ENCODE measurements around the gene LAMTOR5.
"Not testable (repeated sequence)": the region's sequence is repeated elsewhere in the genome, so short reads cannot be mapped to it uniquely, and the experiment has no call there.

LAMTOR5 gene

DNA sequence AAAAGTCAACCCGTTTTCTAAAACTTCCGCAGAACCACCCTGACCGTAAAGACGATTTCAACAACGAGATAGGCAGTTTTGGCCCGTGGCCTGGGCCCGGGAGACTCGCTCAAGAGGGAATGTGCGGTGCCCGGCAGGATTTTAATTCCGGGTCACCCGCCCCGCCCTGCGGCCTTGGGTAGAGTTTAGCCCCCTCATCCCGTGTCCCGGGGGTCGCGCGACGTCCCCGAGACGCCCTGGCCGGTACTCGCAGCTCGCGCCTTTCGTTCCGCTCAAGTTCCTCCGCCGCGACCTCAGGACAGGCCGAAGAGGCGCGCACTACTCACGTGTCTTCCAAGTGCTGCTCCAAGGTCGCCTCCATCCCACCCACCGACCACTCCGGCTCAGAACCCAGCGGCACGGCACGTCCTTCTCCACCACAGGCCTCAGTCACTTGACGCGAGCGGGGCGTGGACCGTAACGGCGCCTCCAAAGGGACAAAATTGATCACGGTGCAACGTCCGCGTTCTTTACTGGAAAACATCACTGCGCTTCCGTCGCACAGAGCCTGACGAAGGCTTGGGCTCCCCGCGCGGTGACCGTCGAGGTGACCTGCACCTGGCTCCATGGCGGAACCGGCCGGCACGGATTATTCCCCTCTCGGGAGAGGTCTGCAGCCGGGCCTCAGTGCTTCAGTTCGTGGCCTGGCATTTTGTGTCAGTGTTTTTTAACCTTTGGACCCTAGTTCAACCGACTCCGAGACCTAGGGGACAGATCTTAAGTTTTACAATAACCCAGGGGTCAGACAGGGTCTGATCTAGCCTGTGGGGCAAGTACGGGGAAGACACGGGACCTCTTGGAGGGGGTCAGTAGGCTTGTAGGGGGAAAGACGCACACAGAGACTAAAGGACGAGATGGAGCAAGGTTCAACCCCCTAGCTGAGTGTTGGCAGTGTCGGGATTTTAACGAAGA is at the start of gene LAMTOR5:
Gene LAMTOR5, minus strand, starts transcription at position 435 of the 951 bp plus-strand sequence. Its CDS starts 74 bp downstream, at position 361.
- peak; percentile 73 to 75 for DNase-seq

DNA sequence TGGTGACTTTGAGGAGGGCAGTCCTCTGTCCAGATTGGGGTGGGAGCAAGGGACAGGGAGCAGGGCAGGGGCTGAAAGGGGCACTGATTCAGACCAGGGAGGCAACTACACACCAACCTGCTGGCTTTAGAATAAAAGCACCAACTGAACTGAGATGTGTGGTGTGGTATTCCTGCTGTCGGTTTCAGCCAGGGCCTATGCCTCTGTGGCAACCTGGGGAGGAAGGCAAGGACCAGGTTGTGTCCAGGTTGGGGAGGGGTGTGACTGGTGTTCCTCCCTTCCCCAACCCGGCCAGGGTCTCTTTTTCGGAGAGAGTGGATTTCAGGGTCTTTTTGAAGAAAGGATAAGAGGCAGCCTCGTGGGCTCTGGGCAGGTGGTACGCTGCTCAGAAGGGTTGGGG is 49.7 kb upstream of the LAMTOR5 start:
- DNase-seq: no peak

DNA sequence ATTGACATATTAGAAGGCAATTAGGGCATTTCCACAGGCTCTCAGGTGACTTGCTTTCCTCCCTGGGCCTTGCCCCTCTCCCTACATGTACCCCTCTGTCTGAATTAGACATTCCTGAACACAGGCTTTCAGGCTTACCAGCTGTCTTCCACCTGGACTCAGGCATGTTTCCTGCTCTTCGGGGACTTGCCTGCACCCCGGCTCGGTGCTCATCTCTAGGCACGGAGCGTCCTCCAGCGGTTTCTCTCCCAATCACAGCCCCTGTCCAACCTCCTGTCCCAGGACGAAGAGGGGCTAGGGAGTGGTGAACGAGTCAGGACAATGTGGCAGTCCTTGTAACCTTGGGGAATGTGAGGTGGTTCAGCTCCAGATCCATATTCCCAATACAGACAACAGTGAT is 47.7 kb upstream of the LAMTOR5 start:
- DNase-seq: no peak

DNA sequence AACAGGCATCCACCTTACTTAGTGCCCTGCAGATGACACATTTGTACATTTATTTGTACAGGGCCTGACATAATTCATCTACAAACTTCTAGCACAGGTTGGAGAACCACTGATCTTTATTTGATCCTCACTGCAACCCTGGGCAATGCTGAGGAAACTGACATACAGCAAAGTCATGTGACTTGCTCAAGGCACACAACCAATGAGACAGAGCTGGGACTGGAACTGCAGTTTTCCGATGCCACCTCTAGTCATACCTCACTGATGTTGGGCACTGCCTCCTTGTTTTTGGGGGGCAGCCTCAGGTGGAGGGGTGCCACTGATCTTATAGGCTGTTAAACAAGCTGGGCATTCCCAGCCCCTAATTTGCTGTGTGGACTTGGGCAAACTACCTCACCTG is 46.8 kb upstream of the LAMTOR5 start:
- no peak for DNase-seq

DNA sequence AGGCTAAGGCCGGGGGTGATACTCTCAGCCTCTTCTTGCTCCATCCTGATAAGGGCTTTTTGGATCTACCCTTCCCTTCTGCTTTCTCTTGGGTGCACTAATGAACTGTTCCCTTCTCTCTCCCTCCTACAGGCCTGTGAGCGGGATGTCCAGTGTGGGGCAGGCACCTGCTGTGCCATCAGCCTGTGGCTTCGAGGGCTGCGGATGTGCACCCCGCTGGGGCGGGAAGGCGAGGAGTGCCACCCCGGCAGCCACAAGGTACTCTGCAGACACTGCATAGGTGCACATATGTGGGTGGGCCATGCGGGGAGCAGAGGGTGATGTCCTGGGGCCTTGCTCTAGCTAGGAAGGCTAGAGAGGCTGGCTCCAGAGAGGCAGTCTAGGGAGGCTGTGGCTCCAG is 46.3 kb upstream of the LAMTOR5 start:
- no peak for DNase-seq

DNA sequence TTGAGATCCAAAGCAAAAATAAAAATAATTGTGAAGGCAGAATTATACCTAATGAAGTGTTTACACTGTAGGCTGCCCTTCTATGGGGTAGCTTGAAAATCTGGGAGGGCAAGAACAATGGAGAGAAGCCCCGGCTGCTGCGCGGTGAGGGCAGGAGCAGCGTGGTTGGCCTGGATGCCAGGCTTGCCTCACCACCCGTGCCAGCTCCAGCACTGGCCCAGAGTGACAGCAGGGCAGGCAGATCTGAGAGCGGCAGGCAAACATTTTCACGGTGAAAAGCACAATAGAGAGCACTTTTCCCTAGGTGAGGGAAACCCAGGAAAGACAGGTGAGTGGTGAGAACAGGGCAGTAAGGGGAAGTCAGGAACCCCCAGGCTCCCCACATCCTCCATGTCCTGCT is 44.8 kb upstream of the LAMTOR5 start:
- no peak for DNase-seq

DNA sequence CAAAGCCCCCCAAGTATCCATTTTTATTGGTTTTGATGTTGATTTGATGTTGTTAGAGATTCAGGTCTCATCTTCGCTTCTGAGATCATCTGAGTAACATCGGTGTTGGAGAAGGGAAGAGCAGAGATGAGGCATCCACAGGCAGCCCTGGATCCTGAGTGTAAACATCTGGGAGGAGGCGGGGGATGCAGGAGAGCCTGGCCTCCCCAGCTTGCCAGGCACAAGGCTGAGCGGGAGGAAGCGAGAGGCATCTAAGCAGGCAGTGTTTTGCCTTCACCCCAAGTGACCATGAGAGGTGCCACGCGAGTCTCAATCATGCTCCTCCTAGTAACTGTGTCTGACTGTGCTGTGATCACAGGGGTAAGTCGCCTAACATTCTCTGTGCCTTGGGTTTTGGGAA is 43.4 kb upstream of the LAMTOR5 start, which contains the start of gene PROK1:
Gene PROK1, plus strand, starts transcription at position 221 of the 400 bp plus-strand sequence. Its CDS starts 68 bp downstream, at position 289.
- DNase-seq: no peak

DNA sequence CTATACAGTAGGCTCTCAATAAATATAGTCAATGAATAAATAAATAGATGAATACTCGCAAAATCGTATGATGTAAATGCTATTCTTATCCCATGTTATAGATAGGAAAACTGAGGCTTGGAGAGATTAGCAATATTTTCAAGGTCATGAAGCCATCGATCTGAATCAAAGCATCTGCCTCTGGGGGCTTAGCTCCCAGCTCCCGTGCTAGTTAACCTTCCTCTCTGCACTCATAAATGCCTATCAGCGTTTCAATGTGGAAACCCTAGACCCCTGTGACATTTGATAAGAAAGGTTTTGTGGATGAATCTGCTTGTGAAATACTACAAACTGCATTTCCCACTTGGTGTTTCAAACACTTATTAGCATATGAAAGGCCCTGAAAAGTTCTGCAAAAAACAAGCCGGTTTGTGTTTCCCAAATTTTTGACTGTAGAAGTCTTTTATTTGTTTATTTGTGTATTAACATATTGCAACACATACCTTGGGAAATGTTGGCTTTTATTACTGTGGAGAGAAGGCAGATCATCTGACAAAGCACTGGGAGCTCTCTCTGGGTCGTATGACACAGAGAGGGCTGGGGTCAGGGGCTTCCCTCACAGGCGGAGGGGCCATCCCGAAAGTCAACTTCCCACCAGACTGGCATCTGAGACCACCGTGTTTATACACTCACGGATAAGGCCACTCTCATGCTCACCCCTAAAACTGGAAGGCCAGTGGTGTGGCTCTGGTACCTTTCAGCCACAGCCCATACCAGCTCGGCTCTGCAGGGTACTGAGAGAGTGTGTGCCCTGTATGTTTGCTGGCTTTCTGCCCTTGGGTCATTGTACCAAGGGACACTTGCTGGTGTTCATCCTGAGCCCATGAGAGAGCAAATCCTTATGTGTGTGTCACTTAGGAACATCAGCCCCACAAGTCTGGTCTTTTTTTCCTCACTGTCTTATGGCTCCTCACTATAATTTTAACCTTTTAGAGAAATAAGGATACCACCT is 42.5 kb upstream of the LAMTOR5 start:
- DNase-seq: no peak

DNA sequence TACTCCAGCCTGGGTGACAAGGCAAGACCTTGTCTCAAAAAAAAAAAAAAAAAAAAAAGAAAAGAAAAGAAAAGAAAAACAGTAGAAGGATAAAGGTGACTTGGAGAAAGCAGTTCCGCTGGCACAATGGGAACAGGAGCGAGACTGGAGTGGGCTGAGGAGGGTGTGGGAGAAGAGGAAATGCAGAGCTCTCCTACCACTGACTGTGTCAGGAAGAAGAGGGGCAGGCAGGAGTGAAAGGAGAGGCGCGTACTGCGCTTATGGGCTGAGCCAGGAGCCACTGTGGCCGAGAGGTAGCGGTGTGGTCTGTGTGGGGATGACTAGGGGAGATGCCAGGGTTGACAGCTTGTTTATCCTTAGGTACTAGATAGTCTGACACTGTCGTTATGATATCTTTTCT is 37.1 kb upstream of the LAMTOR5 start:
- DNase-seq: no peak

DNA sequence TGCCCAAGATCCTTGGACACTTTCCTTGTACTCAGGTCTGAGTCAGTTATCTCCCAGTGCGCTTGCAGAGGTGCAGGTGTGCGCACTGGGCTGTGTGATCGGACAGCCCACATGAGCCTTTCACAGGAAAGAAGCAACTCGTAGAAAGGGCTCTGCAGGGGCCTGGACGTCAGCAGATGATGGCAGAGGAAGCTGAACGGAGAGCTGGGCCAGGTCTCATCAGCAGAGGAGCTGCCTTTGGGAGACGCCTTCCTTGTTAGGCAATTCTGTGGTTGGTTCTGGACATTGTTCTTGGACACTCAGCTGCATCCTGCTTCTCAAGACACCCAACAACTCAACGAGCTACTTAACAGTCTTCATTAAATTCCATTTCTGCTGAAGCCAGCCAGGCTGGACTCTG is 36.0 kb upstream of the LAMTOR5 start:
- no peak for DNase-seq

DNA sequence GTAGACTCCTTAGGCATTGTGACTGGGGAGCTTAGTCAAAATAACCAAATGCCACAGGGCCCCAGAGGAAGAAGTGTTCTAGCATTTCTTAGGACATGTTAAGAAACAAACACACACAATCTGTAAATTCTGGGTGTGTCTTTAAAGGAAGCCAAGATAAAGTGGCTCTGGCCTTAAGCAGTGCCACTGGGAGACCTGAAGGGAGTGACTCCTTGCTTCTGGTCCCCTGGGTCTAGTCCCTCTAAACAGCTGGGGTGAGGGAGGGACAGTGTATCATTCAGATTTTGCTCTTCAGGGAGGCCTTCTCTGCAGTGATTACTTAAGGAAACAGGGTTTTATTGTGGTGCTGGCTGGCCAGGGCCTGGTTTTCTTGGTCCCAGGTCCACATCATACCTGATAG is 34.4 kb upstream of the LAMTOR5 start:
- DNase-seq: no peak

DNA sequence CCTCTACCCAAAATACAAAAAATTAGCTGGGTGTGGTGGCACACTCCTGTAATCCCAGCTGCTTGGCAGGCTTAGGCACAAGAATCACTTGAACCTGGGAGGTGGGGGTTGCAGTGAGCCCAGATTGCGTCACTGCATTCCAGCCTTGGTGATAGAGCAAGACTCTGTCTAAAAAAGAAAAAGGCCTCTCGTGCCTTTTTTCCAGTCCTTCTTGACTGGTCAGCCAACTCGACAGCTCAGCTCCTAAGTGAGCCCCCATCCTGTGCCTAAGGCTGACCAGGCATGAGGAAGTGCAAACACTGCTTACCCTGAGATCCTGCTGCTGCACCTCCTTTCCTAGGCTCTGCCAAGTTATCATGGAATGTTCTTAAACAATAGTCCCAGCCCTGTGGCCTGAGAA is 33.4 kb upstream of the LAMTOR5 start:
- no peak for DNase-seq

DNA sequence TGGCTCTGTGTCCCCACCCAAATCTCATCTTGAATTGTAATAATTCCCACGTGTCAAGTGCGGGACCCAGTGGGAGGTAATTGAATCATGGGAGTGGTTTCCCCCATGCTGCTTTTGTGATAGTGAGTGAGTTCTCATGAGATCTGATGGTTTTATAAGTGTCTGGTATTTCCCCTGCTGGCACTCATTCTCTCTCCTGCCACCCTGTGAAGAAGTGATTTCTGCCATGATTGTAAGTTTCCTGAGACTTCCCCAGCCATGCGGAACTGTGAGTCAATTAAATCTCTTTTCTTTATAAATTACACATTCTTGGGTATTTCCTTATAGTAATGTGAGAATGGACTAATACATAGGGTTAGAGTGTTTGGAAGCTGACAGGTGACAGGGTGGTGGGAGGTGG is 32.4 kb upstream of the LAMTOR5 start:
- not testable (repeated sequence) for DNase-seq

DNA sequence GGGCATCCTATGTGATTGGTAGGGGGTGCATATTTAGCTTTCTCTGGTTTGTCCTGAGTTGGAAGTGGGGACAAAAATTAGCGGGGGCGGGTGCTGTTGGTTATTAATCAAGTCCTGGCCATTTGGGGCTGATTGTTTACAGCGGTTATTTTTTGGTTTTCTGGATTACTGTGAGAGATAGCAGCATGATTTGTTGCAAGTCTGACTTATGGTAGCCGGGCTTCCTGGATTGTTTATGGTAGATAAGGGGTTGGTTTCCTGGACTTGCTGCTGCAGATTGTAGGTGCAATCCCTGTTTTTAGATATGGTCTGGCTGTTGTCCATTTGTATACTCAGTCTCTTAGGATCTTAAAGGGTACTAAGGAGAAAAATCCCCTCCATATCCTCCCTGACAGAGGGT is 31.4 kb upstream of the LAMTOR5 start:
- DNase-seq: no peak

DNA sequence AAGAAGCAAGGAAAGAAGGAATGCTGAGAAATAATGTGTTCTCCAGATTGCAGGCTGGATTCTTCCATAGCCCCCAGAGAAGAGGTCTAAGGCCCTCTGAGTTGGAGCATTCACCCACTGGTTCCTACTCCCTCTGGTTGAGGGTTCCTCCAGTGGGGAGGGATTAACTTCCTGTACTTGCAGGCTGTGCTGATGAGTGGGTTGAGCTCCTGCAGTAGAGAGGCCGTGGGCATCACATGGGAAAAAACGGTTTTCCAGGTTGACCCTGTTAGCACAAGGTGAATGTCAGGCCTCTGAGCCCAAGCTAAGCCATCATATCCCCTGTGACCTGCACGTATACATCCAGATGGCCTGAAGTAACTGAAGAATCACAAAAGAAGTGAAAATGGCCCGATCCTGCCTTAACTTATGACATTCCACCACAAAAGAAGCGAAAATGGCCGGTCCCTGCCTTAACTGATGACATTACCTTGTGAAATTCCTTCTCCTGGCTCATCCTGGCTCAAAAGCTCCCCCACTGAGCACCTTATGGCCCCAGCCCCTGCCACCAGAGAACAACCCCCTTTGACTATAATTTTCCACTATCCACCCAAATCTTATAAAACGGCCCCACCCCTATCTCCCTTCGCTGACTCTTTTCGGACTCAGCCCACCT is 30.3 kb upstream of the LAMTOR5 start:
- DNase-seq: not testable (repeated sequence)

DNA sequence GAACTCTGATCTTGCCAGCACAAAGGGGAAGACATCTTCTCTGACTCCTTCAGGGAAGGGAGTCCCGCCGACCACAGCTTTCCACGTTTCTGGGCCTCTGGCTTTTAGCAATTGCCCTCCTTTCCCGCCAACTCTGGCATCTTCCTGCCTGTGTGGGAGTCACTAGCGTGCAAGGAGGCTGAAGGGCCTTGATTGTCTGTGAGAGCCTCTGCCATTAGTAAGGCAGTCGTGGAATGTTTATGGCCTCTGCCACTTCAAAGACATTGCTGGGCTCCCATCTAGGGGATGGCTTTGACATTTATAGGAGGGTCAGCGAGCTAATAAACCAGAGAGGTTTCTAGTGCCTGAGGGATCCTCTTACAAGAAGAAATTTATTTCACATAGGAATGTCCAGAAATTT is 29.1 kb upstream of the LAMTOR5 start:
- no peak for DNase-seq

DNA sequence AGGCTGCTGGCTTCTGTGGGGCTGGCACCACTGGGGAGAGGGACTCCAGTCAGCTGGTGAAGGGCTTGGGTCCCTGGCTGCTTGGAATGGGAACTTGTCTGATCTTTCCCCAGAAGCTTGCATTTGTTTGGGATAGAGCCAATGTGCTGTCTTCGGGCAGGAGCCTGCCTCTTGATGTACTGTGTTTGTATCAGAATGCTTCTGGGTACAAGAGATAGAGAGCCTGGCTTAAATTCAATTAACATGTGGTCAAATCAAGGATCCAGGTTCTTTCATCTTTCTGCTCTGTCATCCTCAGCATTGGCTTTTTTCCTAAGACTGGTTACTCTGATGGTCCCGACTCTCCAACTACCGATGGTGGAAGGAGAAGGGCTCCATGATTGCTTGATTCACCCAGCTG is 27.5 kb upstream of the LAMTOR5 start:
- no peak for DNase-seq

DNA sequence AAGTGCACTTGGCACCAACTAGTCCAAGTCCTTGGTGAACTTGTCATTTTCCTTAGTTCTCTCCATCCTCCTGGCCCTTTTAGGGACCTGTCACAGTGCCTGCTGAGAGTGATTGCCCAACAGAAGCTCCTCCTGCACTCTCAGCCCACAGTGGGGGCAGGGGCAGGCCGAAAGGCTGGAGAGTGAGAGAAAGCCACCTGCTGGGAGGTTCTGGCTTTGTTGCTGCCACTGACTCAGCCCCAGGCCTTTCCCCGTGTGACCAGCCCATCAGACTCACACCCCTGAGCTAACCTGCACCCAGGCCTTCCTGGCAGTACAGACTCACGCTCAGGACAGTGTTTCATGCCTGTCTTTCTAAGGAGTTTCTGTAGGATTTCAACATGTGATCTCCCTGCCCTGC is 26.3 kb upstream of the LAMTOR5 start:
- no peak for DNase-seq

DNA sequence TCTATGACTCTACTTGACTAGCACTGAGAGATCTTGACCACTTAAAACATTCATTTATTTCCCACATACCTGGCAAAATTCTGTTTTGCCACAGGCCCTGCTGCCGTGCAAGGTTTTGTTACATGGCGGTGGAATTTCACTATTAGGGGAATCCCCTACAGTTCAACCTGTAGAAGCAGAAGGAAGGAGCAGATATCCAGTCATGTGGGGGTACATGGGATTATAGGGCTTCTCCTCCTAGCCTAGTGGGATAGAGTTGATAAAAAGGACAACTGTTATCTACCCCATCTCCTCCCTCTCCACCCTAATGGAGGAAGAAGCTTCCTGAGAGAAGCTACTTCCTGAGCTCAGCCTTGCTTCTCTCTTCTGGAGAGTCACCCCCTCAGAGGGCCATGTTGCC is 25.7 kb upstream of the LAMTOR5 start:
- no peak for DNase-seq

DNA sequence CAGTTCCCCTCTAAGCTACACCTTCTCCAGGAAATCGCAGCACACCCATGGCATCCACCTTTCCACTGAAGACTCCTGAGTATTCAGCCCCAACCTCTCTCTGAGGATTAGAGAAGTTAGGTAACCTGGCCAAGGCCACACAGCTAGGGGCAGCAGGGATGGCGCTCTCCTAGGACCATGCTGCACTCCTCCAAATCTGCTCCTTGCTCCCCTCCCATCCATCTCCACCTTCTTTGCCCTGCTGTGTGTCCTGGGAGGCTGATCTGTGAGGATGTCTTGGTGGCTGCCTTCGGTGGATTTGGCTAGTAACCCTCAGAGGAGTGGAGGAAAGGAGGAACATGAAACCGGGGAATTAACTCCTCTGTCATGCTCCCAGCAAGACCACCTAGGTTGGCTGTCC is 23.4 kb upstream of the LAMTOR5 start:
- no peak for DNase-seq

DNA sequence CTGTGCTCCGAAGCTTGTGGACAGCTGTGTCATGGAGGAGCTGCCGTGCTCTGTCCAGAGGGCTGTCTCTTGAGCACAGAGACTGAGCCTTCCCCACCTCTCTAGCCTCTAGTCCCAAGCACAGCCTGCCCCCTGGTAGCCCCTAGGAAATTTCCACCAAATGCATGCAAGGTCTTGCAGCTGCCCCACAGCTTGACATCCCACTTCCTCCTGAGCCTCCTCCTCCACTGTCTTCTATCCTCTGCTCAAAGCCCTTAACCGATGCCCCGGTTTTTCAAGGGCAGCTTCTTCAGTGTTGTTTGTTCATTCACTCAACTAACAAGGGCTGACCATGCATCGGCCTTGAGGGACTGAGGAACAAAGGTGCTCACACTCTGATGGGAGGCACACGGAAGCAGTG is 22.9 kb upstream of the LAMTOR5 start:
- DNase-seq: no peak

DNA sequence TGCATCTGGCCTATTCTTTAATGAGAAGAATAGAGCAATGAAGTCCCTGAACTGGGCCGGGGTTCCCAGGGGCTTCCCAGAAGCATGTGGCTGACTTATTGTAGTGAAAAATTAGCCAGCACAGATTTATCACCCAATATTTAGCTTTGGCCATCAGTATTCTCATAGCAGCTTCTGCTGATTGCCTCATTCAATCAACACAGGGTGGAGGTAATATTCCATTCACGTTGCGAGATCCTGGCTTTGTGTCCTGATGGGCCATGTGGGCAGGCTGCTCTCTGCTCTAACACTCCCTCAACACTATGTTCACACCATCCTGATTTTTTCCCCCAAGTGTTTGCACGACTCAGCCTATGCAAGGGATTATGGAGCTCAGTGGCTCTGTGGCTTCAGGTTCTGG is 21.5 kb upstream of the LAMTOR5 start:
- DNase-seq: no peak

DNA sequence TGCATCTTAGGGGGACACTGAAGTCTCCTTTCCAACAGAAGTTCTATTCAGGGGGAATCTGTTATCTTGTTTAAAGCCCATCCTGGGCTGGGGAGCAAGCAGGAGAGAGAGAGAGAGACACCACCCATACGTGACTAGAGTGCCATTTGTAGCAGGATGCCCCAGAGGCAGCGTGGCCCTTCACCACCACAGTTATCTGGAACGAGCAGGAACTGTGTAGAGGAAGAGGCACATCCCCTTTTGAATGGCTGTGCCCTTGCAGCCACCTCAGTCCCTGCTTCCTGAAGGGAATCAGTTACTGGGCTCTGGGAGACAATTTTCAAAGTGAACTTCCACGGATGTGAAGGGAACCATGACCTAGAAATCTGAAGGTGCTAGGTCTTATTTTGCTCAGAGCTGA is 19.4 kb upstream of the LAMTOR5 start:
- no peak for DNase-seq

All from NCI-H187 (cell line).